H9 (cell line): Measurements from ENCODE around the gene ST6GALNAC2. TPM values are rescaled to one million over a fixed set of nuclear protein-coding genes. Genes with fewer than 3 reads are reported as not detected.
"Not testable (repeated sequence)": the region's sequence is repeated elsewhere in the genome, so short reads cannot be mapped to it uniquely, and the experiment has no call there.

ENCODE experiments used
- DNase-seq: peaks from one replicate; pipeline ENCODE4 v3.0.0-alpha.2; 2017
- H2AFZ ChIP-seq: one replicate; pipeline ENCODE4 v1.6.1; 2013; ENCODE audit warnings: mild to moderate bottlenecking, low read length, control low read depth, moderate library complexity
- H2AK5ac ChIP-seq: 2 replicates; pipeline ENCODE4 v1.6.1; 2013; ENCODE audit warnings: low read length, control low read depth, mixed read lengths; ENCODE audit not compliant: insufficient read length
- H2BK120ac ChIP-seq: one replicate; pipeline ENCODE4 v1.6.1; 2013; ENCODE audit warnings: low read depth, mild to moderate bottlenecking, low read length, control low read depth, inconsistent platforms; ENCODE audit not compliant: poor library complexity, severe bottlenecking
- H2BK12ac ChIP-seq: 2 replicates; pipeline ENCODE4 v1.6.1; 2013; ENCODE audit warnings: low read length, control low read depth, mixed read lengths, low read depth; ENCODE audit not compliant: insufficient read length
- H2BK15ac ChIP-seq: 2 replicates; pipeline ENCODE4 v1.6.1; 2013; ENCODE audit warnings: low read depth, low read length, control low read depth
- H2BK20ac ChIP-seq: one replicate; pipeline ENCODE4 v1.6.1; 2013; ENCODE audit warnings: low read depth, mild to moderate bottlenecking, low read length, control low read depth, inconsistent platforms; ENCODE audit not compliant: poor library complexity, severe bottlenecking
- H2BK5ac ChIP-seq: 2 replicates; pipeline ENCODE4 v1.6.1; 2013; ENCODE audit warnings: low read length, control low read depth, mixed read lengths; ENCODE audit not compliant: insufficient read length
- H3K14ac ChIP-seq: 2 replicates; pipeline ENCODE4 v1.6.1; 2013; ENCODE audit warnings: low read length, control low read depth; ENCODE audit not compliant: insufficient read depth
- H3K18ac ChIP-seq: 2 replicates; pipeline ENCODE4 v1.6.1; 2013; ENCODE audit warnings: low read depth, mild to moderate bottlenecking, mixed read lengths, low read length, control low read depth; ENCODE audit not compliant: insufficient read length
- H3K23ac ChIP-seq: 2 replicates; pipeline ENCODE4 v1.6.1; 2013; ENCODE audit warnings: low read length, control low read depth, mixed read lengths, low read depth; ENCODE audit not compliant: insufficient read length
- H3K23me2 ChIP-seq: 2 replicates; pipeline ENCODE4 v1.6.1; 2013; ENCODE audit warnings: low read depth, mild to moderate bottlenecking, mixed read lengths, low read length, control low read depth; ENCODE audit not compliant: insufficient read length, poor library complexity, severe bottlenecking
- H3K27ac ChIP-seq: 2 replicates; pipeline ENCODE4 v1.5.1; 2013; ENCODE audit warnings: low read length, control low read depth, mixed read lengths, low read depth; ENCODE audit not compliant: insufficient read length
- H3K27me3 ChIP-seq: 2 replicates; pipeline ENCODE4 v1.6.1; 2013; ENCODE audit warnings: low read length, control low read depth, inconsistent platforms; ENCODE audit not compliant: insufficient read depth
- H3K4ac ChIP-seq: 2 replicates; pipeline ENCODE4 v1.6.1; 2013; ENCODE audit warnings: low read depth, mild to moderate bottlenecking, control low read depth, inconsistent platforms, low read length, moderate library complexity
- H3K4me1 ChIP-seq: 2 replicates; pipeline ENCODE4 v1.6.1; 2013; ENCODE audit warnings: low read length, control low read depth, inconsistent platforms; ENCODE audit not compliant: insufficient read depth
- H3K4me2 ChIP-seq: 2 replicates; pipeline ENCODE4 v1.6.1; 2013; ENCODE audit warnings: low read length, control low read depth, mixed read lengths; ENCODE audit not compliant: insufficient read length, insufficient read depth
- H3K56ac ChIP-seq: 2 replicates; pipeline ENCODE4 v1.6.1; 2013; ENCODE audit warnings: low read depth, mild to moderate bottlenecking, mixed read lengths, low read length, control low read depth; ENCODE audit not compliant: insufficient read length
- H3K79me1 ChIP-seq: 2 replicates; pipeline ENCODE4 v1.6.1; 2013; ENCODE audit warnings: low read depth, mild to moderate bottlenecking, moderate library complexity, low read length, control low read depth, inconsistent platforms; ENCODE audit not compliant: insufficient read depth, poor library complexity, severe bottlenecking
- H3K79me2 ChIP-seq: 2 replicates; pipeline ENCODE4 v1.6.1; 2013; ENCODE audit warnings: low read length, control low read depth, inconsistent platforms; ENCODE audit not compliant: insufficient read depth
- H3K9ac ChIP-seq: 2 replicates; pipeline ENCODE4 v1.6.1; 2013; ENCODE audit warnings: low read length, control low read depth, mixed read lengths; ENCODE audit not compliant: insufficient read length; ENCODE audit errors: extremely low read depth
- H3K9me3 ChIP-seq: one replicate; pipeline ENCODE4 v1.6.1; 2013; ENCODE audit warnings: low read depth, low read length, inconsistent platforms; ENCODE audit not compliant: control insufficient read depth
- H3T11ph ChIP-seq: one replicate; pipeline ENCODE4 v1.6.1; 2013; ENCODE audit warnings: mild to moderate bottlenecking, low read length, control low read depth, inconsistent platforms
- H4K20me1 ChIP-seq: one replicate; pipeline ENCODE4 v1.6.1; 2013; ENCODE audit not compliant: control insufficient read depth, insufficient read length, insufficient read depth
- H4K5ac ChIP-seq: 2 replicates; pipeline ENCODE4 v1.6.1; 2013; ENCODE audit warnings: low read depth, mild to moderate bottlenecking, mixed read lengths, low read length, control low read depth; ENCODE audit not compliant: insufficient read length
- H4K8ac ChIP-seq: replicated peaks from 2 replicates; pipeline ENCODE4 v1.6.1; 2013; ENCODE audit warnings: low read length, control low read depth, mixed read lengths, low read depth; ENCODE audit not compliant: insufficient read length
- H4K91ac ChIP-seq: 2 replicates; pipeline ENCODE4 v1.6.1; 2013; ENCODE audit warnings: low read depth, mild to moderate bottlenecking, moderate library complexity, mixed read lengths, low read length, control low read depth; ENCODE audit not compliant: insufficient read length
- H3K27ac Mint-ChIP-seq, 3 experiments: 2 replicates in 2 of 3; 3 replicates in 1 of 3; pipeline ENCODE4 v1.8.0; 2020 to 2021; ENCODE audit warnings: mixed read lengths in 3 of 3, mild to moderate bottlenecking in 1 of 3, moderate library complexity in 1 of 3
- H3K27me3 Mint-ChIP-seq: 2 replicates; pipeline ENCODE4 v1.8.0; 2021; ENCODE audit warnings: low read depth, mild to moderate bottlenecking, moderate library complexity, mixed read lengths
- H3K36me3 Mint-ChIP-seq, 3 experiments: 2 replicates in 2 of 3; 3 replicates in 1 of 3; pipeline ENCODE4 v1.8.0; 2020 to 2021; ENCODE audit warnings: low read depth in 3 of 3, mixed read lengths in 3 of 3; ENCODE audit not compliant: insufficient read depth in 1 of 3
- H3K4me1 Mint-ChIP-seq, 2 experiments: 2 replicates each; pipeline ENCODE4 v1.8.0; 2020; ENCODE audit warnings: mixed read lengths in 2 of 2
- H3K4me3 Mint-ChIP-seq, 2 experiments: 2 replicates in 1 of 2; 3 replicates in 1 of 2; pipeline ENCODE4 v1.8.0; 2020 to 2021; ENCODE audit warnings: mild to moderate bottlenecking in 2 of 2, mixed read lengths in 2 of 2, moderate library complexity in 1 of 2
- H3K9me3 Mint-ChIP-seq, 2 experiments: 2 replicates in 1 of 2; 3 replicates in 1 of 2; pipeline ENCODE4 v1.8.0; 2020; ENCODE audit warnings: mild to moderate bottlenecking in 2 of 2, mixed read lengths in 2 of 2, moderate library complexity in 1 of 2
- WGBS: extraction: QIAGEN DNeasy Blood & Tissue Kit; methylation state at CpG from one replicate; pipeline ENCODE4 v1.1.7; 2013; ENCODE audit warnings: missing lambda C conversion rate, low lambda C conversion rate, mixed read lengths; ENCODE audit not compliant: insufficient read length; ENCODE audit errors: extremely low coverage; 5-methylcytosine and 5-hydroxymethylcytosine counted together
- total RNA-seq: library from RNA; stranded (reverse); gene quantifications from 2 replicates; pipeline ENCODE4 v1.2.1, GENCODE V29; 2021
- TF ChIP-seq, protein P1 (sequence below): fragments of 200-600 bp; sonication (generic); conservative IDR thresholded peaks from 3 replicates; pipeline ENCODE4 v1.8.0; 2021; ENCODE audit warnings: antibody characterized with exemption, mild to moderate bottlenecking

The ST6GALNAC2 gene
- total RNA-seq, 1 experiment from 2014 or later: 0.46 TPM

DNA sequence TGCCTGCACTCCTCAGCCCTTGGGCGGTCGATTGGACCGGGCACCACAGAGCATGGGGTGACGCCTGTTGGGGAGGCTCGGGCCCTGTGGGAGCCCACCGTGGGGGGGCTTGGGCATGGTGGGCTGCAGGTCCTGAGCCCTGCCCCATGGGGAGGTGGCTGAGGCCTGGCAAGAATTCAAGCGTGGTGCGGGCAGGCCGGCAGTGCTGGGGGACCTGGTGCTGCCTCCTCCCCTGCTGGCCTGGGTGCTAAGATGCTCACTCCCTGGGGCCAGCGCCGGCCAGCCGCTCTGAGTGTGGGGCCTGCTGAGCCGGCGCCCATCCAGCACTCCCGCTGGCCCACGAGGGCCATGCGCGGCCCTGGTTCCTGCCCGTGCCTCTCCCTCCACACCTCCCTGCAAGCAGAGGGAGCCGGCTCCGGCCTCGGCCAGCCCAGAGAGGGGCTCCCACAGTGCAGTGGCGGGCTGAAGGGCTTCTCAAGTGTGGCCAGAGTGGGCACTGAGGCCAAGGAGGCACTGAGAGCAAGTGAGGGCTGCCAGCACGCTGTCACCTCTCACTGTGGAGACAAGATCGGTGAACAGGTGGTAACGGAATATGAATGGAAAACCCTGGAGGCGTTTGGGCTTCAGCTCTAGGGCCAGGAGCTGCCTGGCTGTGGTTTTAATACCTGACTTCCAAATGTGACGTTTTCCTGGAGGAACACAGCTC, 29.4 kb upstream of the ST6GALNAC2 start:
- Histone ChIP-seq H4K5ac (no peak overlapping the region), H3K56ac (no peak overlapping the region), H3K4me1 (no peaks in the 10 kb centered on the region), H3K9me3 (no peaks in the 10 kb centered on the region), H3K79me1 (no peaks in the 10 kb centered on the region), H3K9ac (no peak overlapping the region), H2AFZ (no peak overlapping the region), H4K8ac (no peak overlapping the region), H3K79me2 (no peaks in the 10 kb centered on the region), H3K23ac (no peak overlapping the region), H4K20me1 (no peaks in the 10 kb centered on the region), H4K91ac (no peak overlapping the region), H3K18ac (no peak overlapping the region), H2BK5ac (no peak overlapping the region), H2BK120ac (no peak overlapping the region), H2BK15ac (no peak overlapping the region), H3K4me2 (no peak overlapping the region), H3K23me2 (no peaks in the 10 kb centered on the region), H2BK12ac (no peak overlapping the region), H3T11ph (no peak overlapping the region), H2AK5ac (no peak overlapping the region), H3K27me3 (no peaks in the 10 kb centered on the region), H3K4ac (no peak overlapping the region), H3K14ac (no peak overlapping the region), H2BK20ac (no peak overlapping the region), H3K27ac (no peak overlapping the region)
- Mint-ChIP-seq H3K9me3 (peaks cover 30 to 42% of the 10 kb centered on the region in 2 experiments), H3K36me3 (peaks cover 14 to 22% (median 18%) of the 10 kb centered on the region in 3 experiments), H3K27ac (no peak overlapping the region), H3K27me3 (peaks cover 8% of the 10 kb centered on the region), H3K4me1 (peaks cover 15 to 23% of the 10 kb centered on the region in 2 experiments), H3K4me3 (no peak overlapping the region)
- TF ChIP-seq, protein P1, sequence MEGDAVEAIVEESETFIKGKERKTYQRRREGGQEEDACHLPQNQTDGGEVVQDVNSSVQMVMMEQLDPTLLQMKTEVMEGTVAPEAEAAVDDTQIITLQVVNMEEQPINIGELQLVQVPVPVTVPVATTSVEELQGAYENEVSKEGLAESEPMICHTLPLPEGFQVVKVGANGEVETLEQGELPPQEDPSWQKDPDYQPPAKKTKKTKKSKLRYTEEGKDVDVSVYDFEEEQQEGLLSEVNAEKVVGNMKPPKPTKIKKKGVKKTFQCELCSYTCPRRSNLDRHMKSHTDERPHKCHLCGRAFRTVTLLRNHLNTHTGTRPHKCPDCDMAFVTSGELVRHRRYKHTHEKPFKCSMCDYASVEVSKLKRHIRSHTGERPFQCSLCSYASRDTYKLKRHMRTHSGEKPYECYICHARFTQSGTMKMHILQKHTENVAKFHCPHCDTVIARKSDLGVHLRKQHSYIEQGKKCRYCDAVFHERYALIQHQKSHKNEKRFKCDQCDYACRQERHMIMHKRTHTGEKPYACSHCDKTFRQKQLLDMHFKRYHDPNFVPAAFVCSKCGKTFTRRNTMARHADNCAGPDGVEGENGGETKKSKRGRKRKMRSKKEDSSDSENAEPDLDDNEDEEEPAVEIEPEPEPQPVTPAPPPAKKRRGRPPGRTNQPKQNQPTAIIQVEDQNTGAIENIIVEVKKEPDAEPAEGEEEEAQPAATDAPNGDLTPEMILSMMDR: no peak
- DNase-seq: no peak
- WGBS: no CpG with 5 or more reads among the region's 28 CpGs

DNA sequence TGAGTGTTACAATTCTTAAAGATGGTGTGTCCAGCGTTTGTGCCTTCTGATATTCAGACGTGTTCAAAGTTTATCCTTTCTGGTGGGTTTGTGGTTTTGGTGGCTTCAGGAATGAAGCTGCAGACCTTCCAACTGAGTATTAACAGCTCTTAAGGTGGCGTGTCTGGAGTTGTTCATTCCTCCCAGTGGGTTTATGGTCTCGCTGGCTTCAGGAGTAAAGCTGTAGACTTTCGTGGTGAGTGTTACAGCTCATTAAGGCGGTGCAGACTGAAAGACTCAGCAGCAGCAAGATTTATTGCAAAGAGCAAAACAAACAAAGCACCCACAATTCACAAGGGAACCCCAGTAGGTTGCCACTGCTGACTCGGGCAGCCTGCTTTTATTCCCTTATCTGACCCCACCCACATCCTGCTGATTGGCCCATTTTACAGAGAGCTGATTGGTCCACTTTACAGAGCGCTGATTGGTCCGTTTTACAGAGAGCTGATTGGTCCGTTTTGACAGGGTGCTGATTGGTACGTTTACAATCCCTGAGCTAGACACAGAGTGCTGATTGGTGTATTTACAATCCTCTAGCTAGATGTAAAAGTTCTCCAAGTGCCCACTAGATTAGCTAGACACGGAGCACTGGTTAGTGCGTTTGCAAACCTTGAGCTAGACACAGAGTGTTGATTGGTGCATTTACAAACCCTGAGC, 28.6 kb upstream of the ST6GALNAC2 start:
- H3K9me3 ChIP-seq, H2BK5ac ChIP-seq, H3K27me3 ChIP-seq, H3K27me3 Mint-ChIP-seq, H2BK120ac ChIP-seq, H3K4ac ChIP-seq, H3K23ac ChIP-seq, H3K4me2 ChIP-seq, H3K27ac ChIP-seq, H3K79me2 ChIP-seq, H4K5ac ChIP-seq, H4K91ac ChIP-seq, H3K27ac Mint-ChIP-seq, H3K4me1 ChIP-seq, H2BK12ac ChIP-seq, H2AFZ ChIP-seq, H3K18ac ChIP-seq, H3K14ac ChIP-seq, H3K4me3 Mint-ChIP-seq, H3K23me2 ChIP-seq, H4K20me1 ChIP-seq, H2AK5ac ChIP-seq, H3T11ph ChIP-seq, H3K56ac ChIP-seq, H4K8ac ChIP-seq, H3K9ac ChIP-seq, DNase-seq, H2BK15ac ChIP-seq, H2BK20ac ChIP-seq, H3K79me1 ChIP-seq: not testable (repeated sequence)
- Mint-ChIP-seq H3K9me3 (peaks cover 31 to 43% of the 10 kb centered on the region in 2 experiments), H3K36me3 (peaks cover 14 to 23% (median 19%) of the 10 kb centered on the region in 3 experiments), H3K4me1 (peaks cover 15 to 25% of the 10 kb centered on the region in 2 experiments)
- WGBS: no CpG with 5 or more reads among the region's 13 CpGs
